SU-DHL-6 (cell line): Measurements from ENCODE around the gene GORASP1.

ENCODE experiments used
- H2AFZ ChIP-seq: fragments of 200-600 bp; sonication (generic); 2 replicates; pipeline ENCODE4 v1.6.1; 2014; ENCODE audit warnings: low read depth, mild to moderate bottlenecking, moderate library complexity, mixed read lengths, antibody characterized with exemption, low read length; ENCODE audit not compliant: severe bottlenecking
- H3F3A ChIP-seq: fragments of 200-600 bp; shearing (Covaris generic); 2 replicates; pipeline ENCODE4 v1.6.0; 2016; ENCODE audit warnings: antibody characterized with exemption, mild to moderate bottlenecking; ENCODE audit not compliant: insufficient read depth
- H3K27ac ChIP-seq: fragments of 200-600 bp; sonication (generic); 2 replicates; pipeline ENCODE4 v1.5.1; 2016; ENCODE audit warnings: low read depth, mild to moderate bottlenecking, low read length, moderate library complexity, mixed read lengths
- H3K27me3 ChIP-seq: fragments of 200-600 bp; sonication (generic), shearing (Covaris generic); 2 replicates; pipeline ENCODE4 v1.6.0; 2014; ENCODE audit warnings: mild to moderate bottlenecking, low read length
- H3K36me3 ChIP-seq: fragments of 200-600 bp; sonication (generic); 2 replicates; pipeline ENCODE4 v1.6.1; 2014; ENCODE audit warnings: mild to moderate bottlenecking, low read length, mixed read lengths
- H3K4me2 ChIP-seq: fragments of 300-600, 200-600 bp; shearing (Covaris generic), sonication (generic); 2 replicates; pipeline ENCODE4 v1.6.0; 2014; ENCODE audit warnings: low read length, low read depth, mild to moderate bottlenecking; ENCODE audit not compliant: poor library complexity, severe bottlenecking
- H3K4me3 ChIP-seq: fragments of 200-600 bp; sonication (generic); 2 replicates; pipeline ENCODE4 v1.5.1; 2014; ENCODE audit warnings: antibody characterized with exemption, low read length, mild to moderate bottlenecking, mixed read lengths; ENCODE audit not compliant: insufficient read depth, poor library complexity, severe bottlenecking
- H3K79me2 ChIP-seq: fragments of 200-600 bp; sonication (generic); 2 replicates; pipeline ENCODE4 v1.6.1; 2014; ENCODE audit warnings: mild to moderate bottlenecking, low read length, moderate library complexity; ENCODE audit not compliant: insufficient read depth
- H3K9ac ChIP-seq: fragments of 200-600 bp; sonication (generic); 2 replicates; pipeline ENCODE4 v1.7.0; 2014; ENCODE audit warnings: mild to moderate bottlenecking, low read length
- H3K9me2 ChIP-seq: fragments of 200-600 bp; sonication (generic); replicated peaks from 2 replicates; pipeline ENCODE4 v1.6.1; 2014; ENCODE audit warnings: low read length; ENCODE audit not compliant: insufficient read depth
- H3K9me3 ChIP-seq: fragments of 200-600 bp; sonication (generic); 2 replicates; pipeline ENCODE4 v1.6.1; 2014; ENCODE audit warnings: low read length, mixed read lengths; ENCODE audit not compliant: insufficient read depth
- H4K20me1 ChIP-seq: fragments of 200-600 bp; sonication (generic); 2 replicates; pipeline ENCODE4 v1.6.1; 2014; ENCODE audit warnings: low read depth, mild to moderate bottlenecking, antibody characterized with exemption, low read length, moderate library complexity, mixed read lengths
- CTCF ChIP-seq: fragments of 200-600 bp; sonication (generic); IDR thresholded peaks from one replicate; pipeline ENCODE4 v1.5.1; 2017; ENCODE audit warnings: antibody characterized with exemption, mild to moderate bottlenecking, low read length, moderate library complexity; ENCODE audit not compliant: insufficient read depth, poor library complexity, severe bottlenecking
- EZH2phosphoT487 ChIP-seq: fragments of 200-600 bp; sonication (generic), shearing (Covaris generic); conservative IDR thresholded peaks from 2 replicates; pipeline ENCODE4 v1.6.1; 2018; ENCODE audit warnings: mild to moderate bottlenecking, antibody characterized with exemption, low read length, moderate library complexity, mixed read lengths

Gene GORASP1

GRCh38 chr3:39147711-39148434 lies 40.4 kb upstream of the GORASP1 start:
- H3K9me2 ChIP-seq = no peaks in the 10 kb centered on the region
- no peaks in the 10 kb centered on the region for H3F3A ChIP-seq
- no peaks in the 10 kb centered on the region for H3K36me3 ChIP-seq
- no peaks in the 10 kb centered on the region for H3K9me3 ChIP-seq
- H3K4me2 ChIP-seq = peak overlapping the region; percentile 32
- H3K27ac ChIP-seq = peak overlapping the region; percentile 8; the same call in 1 of the 2 replicates
- no peak overlapping the region for H3K4me3 ChIP-seq
- H3K27me3 ChIP-seq = no peaks in the 10 kb centered on the region
- peak overlapping the region; percentile 2; the same call in 1 of the 2 replicates for H3K9ac ChIP-seq
- TF ChIP-seq CTCF (no peak), EZH2phosphoT487 (no peak)
- H4K20me1 ChIP-seq = no peaks in the 10 kb centered on the region
- no peak overlapping the region for H2AFZ ChIP-seq
- H3K79me2 ChIP-seq = no peaks in the 10 kb centered on the region; the same call in 1 of the 2 replicates

GRCh38 chr3:39146611-39147591 lies 39.5 kb upstream of the GORASP1 start:
- no peak overlapping the region for H3K4me3 ChIP-seq
- no peaks in the 10 kb centered on the region for H3K27me3 ChIP-seq
- no peaks in the 10 kb centered on the region for H3K9me2 ChIP-seq
- H4K20me1 ChIP-seq = no peaks in the 10 kb centered on the region
- no peaks in the 10 kb centered on the region for H3F3A ChIP-seq
- TF ChIP-seq CTCF (no peak), EZH2phosphoT487 (no peak)
- no peaks in the 10 kb centered on the region for H3K9me3 ChIP-seq
- H2AFZ ChIP-seq = no peak overlapping the region
- H3K27ac ChIP-seq = no peak overlapping the region
- no peak overlapping the region for H3K9ac ChIP-seq
- H3K79me2 ChIP-seq = no peaks in the 10 kb centered on the region; the same call in 1 of the 2 replicates
- no peak overlapping the region for H3K4me2 ChIP-seq
- no peaks in the 10 kb centered on the region for H3K36me3 ChIP-seq

GRCh38 chr3:39146083-39146501 lies 38.7 kb upstream of the GORASP1 start:
- Histone ChIP-seq H3K9me3 (no peaks in the 10 kb centered on the region), H3K4me2 (no peak overlapping the region), H3F3A (no peaks in the 10 kb centered on the region), H3K9me2 (no peaks in the 10 kb centered on the region), H3K36me3 (no peaks in the 10 kb centered on the region), H3K4me3 (no peak overlapping the region), H3K9ac (no peak overlapping the region), H3K27ac (no peak overlapping the region), H3K27me3 (no peaks in the 10 kb centered on the region), H2AFZ (no peak overlapping the region), H4K20me1 (no peaks in the 10 kb centered on the region), H3K79me2 (no peaks in the 10 kb centered on the region; the same call in 1 of the 2 replicates)
- TF ChIP-seq CTCF (no peak), EZH2phosphoT487 (no peak)
